B cell (primary cell): Measurements from ENCODE around the gene ZNF775.

Source experiments
- EZH2 ChIP-seq: IDR thresholded peaks from 2 replicates; pipeline ENCODE4 v1.6.1; 2012; ENCODE audit warnings: borderline replicate concordance, low read depth, mild to moderate bottlenecking, moderate library complexity, low read length; ENCODE audit not compliant: insufficient read depth, poor library complexity, severe bottlenecking
- TF ChIP-seq, protein P1 (sequence below): fragments of 200-600 bp; IDR thresholded peaks from one replicate; pipeline ENCODE4 v1.8.0; 2022; ENCODE audit warnings: antibody characterized with exemption, mild to moderate bottlenecking

DNA sequence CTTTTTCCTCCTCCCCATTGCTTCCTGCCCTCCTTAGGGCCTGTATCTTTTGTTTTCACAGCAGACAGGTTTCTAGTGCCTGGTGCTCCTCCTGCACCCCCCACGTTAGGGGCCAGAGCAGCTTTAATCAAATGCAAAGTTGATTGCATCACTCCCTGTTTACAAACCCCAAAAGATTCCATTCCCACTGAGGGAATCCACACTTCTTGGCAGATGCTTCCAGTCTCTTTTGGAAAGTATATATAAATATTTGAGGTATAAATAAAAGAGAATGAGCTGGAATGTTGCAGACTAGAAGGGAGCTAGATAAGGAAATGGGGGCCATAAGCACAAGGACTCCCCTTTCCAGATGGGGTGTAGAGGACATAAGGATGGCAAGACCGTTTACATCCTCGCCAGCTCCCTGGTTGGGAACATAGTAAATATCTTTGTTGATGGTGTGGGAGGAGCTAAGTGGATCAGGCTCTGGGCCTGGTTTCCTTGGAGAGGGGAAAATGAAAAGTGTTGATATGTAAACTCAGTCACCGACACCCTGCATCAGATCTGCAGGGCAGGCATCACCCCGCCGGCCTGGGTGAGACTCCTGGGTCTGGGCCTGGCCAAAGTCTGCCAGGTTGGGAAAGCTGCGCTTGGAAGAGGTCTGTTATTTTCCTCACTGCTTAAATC, 43.9 kb upstream of the ZNF775 start:
- TF ChIP-seq, protein P1, sequence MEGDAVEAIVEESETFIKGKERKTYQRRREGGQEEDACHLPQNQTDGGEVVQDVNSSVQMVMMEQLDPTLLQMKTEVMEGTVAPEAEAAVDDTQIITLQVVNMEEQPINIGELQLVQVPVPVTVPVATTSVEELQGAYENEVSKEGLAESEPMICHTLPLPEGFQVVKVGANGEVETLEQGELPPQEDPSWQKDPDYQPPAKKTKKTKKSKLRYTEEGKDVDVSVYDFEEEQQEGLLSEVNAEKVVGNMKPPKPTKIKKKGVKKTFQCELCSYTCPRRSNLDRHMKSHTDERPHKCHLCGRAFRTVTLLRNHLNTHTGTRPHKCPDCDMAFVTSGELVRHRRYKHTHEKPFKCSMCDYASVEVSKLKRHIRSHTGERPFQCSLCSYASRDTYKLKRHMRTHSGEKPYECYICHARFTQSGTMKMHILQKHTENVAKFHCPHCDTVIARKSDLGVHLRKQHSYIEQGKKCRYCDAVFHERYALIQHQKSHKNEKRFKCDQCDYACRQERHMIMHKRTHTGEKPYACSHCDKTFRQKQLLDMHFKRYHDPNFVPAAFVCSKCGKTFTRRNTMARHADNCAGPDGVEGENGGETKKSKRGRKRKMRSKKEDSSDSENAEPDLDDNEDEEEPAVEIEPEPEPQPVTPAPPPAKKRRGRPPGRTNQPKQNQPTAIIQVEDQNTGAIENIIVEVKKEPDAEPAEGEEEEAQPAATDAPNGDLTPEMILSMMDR = no peak
- TF ChIP-seq EZH2 = no peak
